Stimulated activated CD4-positive, alpha-beta T cell treated with anti-CD3 and anti-CD28 coated beads, Interleukin-4, amount 100 ng/mL, for 24 hours (primary cell): ENCODE results near the gene EEPD1.
A peak's percentile ranks its signal among the peaks of the same experiment; 100 is the strongest.
"Not testable (repeated sequence)": the region's sequence is repeated elsewhere in the genome, so short reads cannot be mapped to it uniquely, and the experiment has no call there.

Experiments used
- DNase-seq: peaks from one replicate; pipeline ENCODE4 v3.0.0-alpha.2; 2020

EEPD1 gene

DNA sequence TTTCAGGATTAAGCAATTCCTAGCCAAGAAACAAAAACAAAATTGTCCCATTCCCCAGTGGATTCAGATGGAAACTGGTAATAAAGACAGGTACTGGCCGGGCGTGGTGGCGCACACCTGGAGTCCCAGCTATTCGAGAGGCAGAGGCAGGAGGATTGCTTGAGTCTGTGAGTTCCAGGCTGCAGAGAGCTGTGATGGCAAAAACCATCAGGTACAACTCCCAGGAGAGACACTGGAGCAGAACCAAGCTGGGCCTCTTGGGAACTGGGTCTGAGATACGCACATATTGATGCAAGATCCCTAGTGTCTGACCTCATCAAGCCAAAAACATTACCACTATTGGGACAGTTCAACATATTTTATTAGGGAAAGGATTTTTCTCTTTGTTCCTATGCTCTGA lies 152.6 kb downstream of the EEPD1 start:
- no peak for DNase-seq

DNA sequence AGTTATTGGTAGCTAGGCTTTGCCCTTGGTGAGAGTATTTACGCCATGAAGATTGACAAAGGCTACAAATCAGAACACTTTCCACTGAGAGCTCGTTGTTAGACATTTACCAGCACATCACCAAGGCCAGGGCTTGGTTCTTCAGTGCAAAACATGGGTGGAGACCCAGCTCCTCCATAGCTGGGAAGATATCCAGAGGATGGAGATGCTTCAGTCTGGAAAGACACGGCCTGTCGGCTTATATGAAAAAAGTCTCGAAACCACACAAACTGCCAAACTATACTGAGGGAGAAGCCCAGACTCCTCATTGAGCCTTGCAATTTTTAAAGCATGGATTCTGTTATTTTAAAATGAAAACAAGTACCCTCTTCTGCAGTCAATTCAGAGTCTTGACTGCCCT lies 153.2 kb downstream of the EEPD1 start:
- no peak for DNase-seq

DNA sequence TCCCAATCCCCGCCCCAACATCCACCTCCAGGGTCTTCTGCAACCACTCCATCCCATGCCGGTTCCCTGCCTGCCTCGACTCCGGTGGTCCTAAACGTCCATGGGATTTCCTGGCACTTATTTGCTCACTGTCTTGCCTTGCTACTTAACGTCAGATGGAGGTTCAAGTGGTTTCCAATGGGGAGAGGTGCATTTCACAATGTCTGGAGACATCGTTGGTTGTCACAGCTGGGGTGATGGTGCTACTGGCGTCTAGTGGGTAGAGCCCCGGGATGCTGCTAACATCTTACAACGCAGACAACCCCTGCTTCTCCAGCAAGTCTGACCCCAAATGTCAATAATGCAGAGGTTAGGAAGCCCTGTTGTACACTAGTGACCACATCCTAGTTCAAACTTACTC lies 153.7 kb downstream of the EEPD1 start:
- DNase-seq, result no peak

DNA sequence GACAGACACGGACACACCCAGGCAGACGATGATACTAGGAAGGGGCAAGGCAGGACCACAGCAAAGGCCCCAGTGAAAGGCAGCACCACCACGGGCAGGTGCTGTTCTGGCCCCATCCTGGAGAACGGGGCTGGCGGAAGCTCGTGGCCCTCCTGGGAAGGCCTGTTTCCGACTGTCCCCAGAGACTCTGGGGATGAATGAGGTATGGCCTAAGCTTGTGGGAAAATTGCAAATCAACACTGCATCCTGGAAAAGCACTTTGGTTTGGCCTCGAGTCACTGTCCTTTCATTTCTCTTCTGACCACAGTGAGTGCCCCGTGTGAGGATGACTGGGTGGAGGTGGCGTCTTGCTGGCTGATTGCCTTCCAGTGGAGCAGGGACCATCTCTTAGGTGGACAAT lies 155.0 kb downstream of the EEPD1 start:
- DNase-seq, result no peak

DNA sequence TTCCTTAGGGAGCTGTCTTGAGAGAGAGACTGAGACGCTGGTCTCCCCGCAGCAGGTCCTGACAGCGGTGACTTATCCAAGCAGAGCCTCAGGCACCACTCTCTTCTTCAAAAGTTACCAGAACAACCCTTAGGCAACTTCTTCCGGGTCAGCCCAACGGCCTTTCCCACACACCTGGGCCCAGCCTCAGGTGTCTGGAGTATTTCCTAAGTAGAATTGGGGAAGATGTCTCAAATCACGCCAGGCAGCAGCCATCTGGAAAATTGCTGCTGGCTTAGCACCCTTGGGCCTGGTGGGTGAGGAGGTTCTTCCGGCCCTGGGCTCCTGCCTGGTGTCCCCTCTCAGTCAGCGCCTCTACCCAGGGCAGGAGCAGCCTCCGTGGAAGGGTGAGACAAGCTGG lies 156.2 kb downstream of the EEPD1 start:
- no peak for DNase-seq

DNA sequence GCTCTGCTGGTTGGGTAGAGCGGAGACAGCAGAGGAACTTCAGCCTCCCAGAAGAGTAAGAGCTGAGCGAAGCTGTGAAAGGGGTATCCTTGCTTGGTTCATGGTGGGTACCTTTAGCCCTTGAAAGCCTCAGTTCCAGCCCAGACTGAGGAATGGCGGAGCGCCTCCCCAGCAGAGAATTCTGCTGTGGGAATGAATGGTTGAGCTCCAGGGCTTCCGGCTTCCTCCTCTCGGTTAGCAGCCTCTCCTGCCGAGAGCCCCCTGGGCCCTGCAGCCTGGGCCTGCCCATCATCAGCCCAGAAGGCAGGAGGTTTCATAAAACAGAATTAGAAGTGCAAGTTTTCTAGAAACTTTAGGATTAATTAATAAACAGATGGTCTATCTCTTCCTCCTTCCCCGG lies 156.7 kb downstream of the EEPD1 start:
- DNase-seq, result no peak

DNA sequence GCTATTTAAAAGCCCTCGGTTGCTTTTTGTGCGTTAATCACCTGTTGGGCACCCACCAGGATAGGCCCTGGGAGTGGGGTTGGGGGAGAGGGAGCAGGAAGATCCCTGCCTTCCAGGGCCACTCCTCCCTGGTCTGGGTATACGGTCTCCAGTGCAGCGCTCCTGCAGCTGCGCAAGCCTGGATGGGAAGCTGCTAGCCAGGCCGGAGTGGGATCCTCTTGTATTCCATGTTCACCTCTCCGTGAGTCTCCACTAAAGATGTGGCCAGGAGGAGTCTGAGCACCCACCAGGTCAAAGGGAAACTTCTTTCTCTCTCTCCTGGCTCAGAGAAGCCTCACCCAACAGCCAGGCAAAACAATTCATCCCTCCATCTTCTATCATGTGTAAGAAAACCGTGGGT lies 157.8 kb downstream of the EEPD1 start:
- DNase-seq, result no peak

DNA sequence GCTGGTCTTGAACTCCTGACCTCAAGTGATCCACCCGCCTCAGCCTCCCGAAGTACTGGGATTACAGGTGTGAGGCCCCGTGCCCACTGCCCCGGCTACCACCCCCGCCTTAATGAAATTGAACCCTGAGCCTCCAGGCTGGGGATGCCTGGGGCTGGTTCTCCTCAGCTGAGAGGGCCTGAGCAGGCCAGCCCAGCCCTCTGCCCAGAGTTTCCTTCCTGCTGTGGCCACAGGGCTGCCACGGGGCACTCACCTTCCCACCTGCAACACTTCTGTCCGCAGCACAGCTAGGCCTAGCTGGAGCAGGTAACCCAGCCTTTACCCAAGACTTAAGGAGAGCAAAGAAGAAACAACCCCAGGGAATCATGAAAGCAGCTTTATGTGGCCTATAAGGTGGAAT lies 158.5 kb downstream of the EEPD1 start:
- DNase-seq, result no peak

DNA sequence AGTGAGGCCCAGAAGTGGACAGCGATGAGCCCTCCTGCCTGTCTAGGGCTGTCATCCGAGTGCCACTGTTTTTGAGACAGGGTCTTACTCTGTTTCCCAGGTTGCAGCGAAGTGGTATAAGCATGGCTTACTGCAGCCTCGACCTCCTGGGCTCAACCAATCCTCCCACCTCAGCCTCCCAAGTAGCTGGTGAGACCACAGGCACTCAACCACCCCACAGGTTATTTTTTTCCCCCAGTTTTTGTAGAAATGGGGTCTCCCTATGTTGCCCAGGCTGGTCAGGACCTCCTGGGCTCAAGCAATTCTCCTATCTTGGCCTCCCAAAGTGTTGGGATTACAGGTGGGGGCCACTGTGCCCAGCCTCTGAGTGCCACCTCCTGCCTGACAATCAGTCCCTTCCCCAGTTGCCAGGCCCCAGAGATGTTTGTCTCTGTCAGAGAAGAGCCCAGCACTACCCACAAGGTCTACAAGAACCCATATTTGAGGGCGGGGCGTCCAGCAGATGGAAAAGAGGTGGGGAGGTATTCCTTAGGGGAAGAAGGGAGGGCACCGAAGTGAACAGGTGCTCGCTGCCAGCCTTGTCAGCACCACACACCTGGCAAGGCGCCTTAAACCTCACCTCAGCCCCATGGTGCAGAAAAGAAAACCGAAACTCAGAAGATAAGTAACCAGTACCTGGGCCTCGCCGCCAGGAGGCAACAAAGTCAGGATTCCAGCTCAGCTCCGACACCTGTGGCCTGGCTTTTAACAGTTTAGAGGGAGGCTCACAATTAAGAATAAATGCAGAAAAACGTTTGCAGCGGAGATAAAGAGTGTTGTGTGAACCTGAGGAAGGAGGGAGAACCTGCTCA lies 159.2 kb downstream of the EEPD1 start:
- peak; percentile 16 for DNase-seq

DNA sequence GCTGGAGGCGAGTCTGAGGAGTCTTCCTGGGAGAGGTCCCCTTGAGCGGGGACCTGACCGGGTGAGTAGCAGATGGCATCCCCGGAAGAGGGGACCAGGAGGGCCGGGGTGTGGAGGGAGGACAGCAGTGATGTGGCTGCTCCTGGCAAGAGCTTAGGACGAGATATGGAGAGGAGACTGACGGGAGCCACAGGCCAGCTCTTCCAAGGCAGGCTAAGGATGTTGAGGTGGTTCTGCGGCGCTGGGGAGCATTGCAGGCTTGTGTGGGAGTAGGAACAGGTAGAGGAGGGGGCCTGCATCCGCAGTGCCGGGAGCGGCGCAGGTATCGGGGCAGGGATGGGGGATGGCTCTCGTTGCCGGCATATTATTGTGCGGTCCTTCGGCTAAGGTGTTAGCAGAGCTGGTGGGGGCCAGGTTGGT lies 159.9 kb downstream of the EEPD1 start:
- no peak for DNase-seq

DNA sequence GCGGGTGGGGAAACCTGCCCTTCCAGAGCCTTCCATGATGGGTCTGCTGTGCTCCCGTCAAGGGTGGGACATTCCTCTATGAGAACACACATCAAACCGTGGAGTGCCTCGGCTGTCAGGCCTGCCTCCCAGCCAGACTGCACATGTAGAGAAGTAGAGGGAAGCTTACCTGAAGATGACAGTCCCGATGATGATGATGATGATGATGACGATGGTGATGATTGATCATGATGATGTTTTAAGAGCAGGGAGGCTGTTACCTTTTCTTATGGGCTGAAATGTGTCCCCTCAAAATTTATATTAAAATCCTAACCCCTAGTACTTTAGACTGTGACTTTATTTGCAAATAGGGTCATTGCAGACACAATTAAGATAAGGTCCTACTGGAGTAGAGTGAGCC lies 160.6 kb downstream of the EEPD1 start:
- no peak for DNase-seq

DNA sequence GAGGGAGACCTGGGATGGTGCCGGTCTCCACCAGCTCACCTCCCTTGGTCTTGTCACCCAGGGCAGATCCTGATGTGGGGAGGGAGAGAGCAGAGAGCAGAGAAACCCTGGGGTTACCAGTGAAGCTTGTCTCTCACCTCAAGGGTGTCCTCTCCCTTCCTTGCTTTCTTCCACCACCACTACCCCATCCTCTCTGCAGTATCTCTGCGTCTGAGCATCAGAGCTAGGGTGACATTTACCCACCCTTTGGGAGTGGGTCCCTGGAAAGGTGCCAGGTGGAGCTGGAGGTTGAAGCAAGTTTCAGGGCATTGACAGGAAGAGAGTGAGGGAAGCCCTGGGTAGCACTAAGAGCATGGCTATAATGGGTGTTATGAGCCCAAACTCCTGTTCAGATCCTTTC lies 161.4 kb downstream of the EEPD1 start:
- no peak for DNase-seq

DNA sequence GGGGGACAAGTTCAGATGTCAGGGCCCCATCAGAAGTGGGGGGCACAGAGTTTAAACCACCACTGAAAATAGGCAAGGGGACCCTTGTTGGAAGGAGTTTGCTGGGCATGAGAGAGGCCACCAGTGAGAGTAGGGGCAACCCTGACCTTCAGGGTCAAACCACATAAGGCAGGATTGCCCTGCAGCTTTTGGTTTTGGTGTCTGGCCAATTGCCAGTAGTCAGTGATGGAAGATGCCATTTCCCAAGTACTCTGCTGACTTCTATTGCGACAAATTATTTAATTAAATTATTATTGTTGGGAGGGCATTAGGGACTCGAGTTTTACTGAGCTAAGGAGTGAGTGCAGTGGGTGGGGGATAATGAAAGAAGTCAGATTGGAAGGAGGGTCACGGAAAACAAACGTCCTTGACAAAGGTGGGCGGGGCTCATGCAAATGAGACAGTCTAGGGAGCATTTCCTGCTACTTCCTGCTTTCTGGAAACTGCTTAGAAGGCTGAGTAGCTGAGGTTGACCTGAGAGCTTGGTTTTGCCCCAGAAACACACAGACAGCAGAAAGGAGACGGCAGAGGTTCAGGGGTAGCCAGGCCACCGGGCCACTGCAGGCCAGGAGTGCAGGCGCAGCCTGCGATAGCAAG lies 162.4 kb downstream of the EEPD1 start:
- no peak for DNase-seq

DNA sequence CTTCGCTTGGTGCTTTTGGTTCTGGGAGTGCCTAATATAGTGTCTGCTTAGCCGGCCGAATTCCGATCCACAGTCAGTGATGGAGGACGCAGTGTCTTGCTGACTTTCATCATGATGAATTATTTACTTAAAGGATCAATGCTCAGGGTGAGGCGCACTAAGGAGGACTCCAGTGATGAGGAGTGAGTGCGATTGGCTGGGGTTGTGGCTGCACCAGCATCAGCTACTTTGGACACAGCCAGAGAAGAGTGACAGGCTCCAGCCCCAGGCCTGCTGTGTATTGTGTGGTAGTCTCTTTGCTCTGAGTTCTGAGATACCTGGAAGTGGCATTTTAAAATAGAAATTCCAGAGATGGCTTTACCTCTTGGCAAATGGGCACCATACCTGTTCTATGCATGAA lies 163.3 kb downstream of the EEPD1 start:
- no peak for DNase-seq

DNA sequence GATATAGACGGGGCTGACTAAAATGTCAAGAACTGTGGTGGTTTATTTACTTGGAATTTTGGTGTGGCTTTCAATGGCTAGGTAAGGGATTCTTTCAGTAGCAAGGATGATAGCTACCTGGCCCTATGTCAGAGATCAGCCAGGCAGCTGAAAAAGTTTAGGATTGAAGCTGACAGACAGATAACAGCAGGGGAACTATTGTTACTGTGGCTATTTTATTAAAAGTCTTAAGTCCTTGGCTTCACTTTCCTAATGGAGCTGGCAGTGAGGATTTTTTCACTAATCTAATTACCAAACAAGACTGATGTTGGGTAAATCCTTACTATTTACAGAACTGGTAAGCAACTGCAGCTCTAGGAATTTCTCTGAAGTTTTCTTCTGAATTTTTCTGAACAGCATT lies 164.2 kb downstream of the EEPD1 start:
- DNase-seq, result no peak

DNA sequence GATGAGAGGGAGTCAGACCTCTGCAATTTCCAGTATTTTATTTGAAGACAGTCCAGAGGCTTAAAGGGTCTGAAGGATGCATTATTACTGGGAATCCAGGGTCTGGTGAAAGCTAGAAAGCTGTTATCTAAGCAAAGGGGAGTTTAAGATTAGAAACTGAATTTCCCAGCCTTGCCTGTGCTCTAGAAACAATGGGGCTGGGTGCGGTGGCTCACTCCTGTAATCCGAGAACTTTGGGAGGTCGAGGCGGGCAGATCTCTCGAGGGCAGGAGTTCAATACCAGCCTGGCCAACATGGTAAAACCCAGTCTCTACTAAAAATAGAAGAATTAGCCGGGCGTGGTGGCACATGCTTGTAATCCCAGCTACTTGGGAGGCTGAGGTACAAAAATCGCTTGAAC lies 165.1 kb downstream of the EEPD1 start:
- no peak for DNase-seq

DNA sequence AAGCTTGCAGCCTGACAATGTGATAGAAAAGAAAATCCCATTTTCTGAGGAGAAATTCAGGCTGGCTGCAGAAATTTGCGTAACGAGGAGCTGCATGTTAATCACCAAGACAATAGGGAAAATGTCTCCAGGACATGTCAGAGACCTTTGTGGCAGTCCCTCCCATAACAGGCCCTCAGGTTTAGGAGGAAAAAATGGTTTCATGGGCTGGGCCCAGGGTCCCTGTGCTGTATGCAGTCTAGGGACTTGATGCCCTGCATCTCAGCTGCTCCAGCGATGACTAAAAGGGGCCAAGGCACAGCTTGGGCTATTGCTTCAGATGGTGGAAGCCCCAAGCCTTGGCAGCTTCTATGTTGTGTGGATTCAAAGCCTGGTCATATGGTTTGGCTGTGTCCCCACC lies 168.2 kb downstream of the EEPD1 start:
- not testable (repeated sequence) for DNase-seq

DNA sequence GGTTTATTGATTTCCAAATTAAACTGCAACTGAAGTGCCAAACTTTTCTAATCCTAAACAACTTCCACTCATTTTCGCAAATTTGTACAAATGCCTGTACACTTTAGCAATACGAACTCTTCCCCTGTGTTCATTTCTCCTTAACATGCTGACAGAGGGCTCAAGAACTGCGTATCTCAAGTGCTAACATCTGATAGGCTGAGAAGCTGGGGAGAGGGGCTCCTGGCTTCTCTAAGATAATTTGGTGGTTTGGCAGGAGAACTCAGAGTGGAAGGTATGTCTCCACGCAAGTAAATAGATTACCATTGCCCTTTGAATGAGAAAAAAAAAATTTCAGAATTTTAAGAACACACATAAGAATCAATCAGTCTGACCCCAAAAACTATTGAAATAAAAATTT lies 183.3 kb downstream of the EEPD1 start:
- no peak for DNase-seq

DNA sequence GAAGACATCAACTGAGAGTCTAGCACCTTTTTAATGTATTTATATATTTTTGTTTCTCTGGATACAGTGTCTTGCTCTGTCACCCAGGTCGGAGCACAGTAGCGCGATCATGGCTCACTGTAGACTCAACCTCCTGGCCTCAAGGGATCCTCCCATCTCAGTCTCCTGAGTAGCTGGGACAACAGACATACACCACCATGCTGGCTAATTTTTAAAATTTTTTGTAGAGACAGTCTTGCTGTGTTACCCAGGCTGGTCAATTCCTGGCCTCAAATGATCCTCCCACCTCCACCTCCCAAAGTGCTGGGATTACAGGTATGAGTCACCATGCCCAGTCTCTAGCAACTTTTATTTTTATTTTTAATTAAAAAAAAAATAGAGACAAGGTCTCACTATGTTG lies 185.2 kb downstream of the EEPD1 start:
- DNase-seq, result no peak

DNA sequence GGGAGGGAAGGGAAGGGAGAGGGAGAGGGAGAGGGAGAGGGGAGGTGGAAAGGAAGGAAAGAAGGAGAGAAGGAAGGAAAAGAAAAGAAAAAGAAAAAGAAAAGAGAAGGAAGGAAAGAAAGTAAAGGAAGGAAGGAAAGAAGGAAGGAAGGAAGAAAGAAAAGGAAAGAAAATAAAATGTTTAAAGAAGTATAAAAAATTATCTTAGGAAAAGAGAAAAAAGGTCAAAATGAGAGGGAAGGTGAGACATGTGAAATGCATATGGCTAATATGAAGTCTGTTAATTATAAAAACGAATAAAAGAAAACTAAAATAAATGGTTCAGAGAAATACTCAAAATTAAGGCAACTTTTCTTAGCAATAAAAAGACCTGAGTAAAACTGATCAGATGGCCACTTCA lies 190.5 kb downstream of the EEPD1 start:
- DNase-seq, result no peak

DNA sequence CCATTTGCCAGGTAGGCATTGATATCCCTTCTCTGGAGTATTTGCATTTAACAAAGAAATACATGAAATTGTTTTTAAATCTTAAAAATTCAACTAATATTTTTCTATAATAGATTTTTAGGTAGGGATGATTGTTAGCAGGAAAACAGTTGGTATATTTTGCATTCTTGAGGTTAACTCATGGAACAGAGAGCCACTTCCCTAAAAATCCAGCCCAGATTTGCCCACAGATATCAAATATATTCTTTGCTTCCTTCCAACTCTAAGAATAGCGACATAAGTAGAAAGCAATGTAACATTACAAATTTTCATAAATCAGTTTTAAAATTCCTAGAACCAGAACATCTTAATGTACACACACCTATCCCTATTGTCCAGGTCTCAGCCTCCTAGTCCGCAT lies 191.6 kb downstream of the EEPD1 start:
- DNase-seq, result no peak

DNA sequence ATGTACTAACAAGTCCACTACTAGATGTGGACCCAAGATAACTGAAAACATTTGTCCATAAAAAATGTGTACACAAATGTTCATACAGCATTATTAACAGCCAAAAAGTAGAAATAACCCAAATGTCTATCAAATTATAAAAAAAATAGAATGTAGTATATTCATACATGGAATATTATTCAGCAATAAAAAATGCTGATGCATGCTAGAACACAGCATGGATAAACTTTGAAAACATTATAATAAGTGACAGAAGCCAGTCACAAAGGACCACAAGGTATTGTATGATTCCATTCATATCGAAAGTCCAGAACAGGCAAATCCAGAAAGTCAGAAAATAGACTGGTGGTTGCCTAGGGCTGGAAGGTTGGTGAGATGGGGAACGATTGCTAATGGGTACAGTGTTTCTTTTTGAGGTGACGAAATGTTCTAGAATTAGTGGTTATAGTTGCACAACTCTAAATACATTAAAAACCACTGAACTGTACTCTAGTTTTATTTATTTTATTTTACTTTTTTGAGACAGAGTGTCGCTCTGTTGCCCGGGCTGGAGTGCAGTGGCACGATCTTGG lies 193.3 kb downstream of the EEPD1 start:
- no peak for DNase-seq

DNA sequence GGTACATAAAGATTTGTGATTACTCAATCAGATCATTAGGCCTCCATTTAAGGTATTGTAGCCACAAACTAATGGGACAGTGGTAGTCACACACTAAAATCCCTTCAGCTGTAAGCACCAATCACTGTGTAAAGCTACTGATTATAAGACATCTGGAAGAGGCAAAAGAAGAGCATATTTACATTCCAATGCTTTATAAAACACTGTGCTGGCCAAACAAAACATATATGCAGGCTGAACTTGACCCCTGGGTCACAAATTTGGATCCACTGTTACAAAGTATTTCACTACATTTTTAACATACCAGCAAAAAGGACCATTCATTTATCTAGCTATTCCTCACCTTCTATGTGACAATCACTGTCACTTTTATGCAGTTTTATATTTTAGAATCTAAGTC lies 195.2 kb downstream of the EEPD1 start:
- no peak for DNase-seq

DNA sequence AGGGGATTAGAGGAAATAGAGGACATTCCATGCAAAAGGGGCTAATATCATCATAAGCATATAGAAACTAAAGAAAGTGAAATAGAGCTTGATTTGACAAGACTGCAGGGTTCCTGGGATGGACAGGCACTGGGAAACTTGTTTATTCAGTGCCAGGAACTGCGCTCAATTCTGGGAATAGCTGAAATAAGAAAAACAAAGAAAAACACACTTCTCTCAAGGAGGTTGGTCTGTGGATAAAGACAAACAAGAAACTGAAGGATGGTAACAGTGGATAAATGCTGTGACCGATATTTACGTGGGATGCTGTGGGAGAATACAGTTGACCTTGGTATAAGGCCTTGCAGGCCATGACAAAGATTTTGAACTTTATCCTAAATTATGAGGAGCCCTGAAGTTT lies 195.7 kb downstream of the EEPD1 start:
- DNase-seq, result no peak

DNA sequence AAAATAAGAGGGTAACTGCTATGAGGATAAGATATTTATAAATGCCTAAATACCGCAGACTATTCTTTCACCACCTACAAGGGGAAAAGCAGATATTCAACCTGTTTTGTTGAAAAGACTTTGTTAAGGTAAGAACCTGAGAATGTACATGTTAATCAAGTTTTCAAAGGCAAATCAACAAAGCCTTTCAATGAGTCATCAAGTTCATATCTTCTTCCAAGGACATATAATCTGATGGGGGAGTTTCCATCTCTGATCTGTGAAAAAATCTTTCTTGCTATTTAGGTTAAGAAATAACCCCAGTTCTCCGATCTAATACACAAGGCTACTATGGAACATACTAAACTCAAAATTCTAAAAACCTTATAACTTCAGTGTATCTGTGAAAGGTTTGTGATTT lies 196.6 kb downstream of the EEPD1 start:
- DNase-seq, result no peak
